Jurkat, Clone E6-1 (cell line): ENCODE measurements around the gene TRIP10.

Experiments used
- DNase-seq: peaks from one replicate; pipeline ENCODE4 v3.0.0-alpha.2; 2011; ENCODE audit warnings: low read depth, low spot score
- H3K4me3 ChIP-seq: 2 replicates; pipeline ENCODE4 v1.5.1; 2011; ENCODE audit warnings: mild to moderate bottlenecking, low read length, control low read depth, moderate library complexity

TRIP10 gene

DNA sequence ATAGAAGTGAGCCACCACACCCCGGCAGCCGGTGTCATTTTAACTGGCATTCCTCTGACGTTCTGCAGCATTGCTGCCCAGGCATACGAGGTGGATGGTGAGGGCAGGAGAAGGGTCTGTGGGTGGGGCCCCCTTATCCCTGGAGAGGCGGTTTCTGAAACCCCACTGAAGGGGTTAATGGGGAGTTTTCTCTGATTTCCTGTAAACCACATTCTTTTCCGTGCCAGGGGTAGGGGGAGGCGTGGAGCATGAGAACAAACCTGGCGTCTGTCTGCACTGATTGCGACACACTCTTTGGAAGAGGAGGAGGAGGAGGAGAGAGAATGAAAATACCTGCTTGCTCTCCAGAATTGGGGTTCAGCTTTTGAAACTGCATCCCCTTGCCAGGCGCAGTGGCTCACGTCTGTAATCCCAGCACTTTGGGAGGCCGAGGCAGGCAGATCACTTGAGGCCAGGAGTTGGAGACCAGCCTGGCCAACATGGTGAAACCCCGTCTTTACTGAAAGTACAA is 16.3 kb upstream of the TRIP10 start:
- no peak for DNase-seq
- H3K4me3 ChIP-seq = no peak overlapping the region

DNA sequence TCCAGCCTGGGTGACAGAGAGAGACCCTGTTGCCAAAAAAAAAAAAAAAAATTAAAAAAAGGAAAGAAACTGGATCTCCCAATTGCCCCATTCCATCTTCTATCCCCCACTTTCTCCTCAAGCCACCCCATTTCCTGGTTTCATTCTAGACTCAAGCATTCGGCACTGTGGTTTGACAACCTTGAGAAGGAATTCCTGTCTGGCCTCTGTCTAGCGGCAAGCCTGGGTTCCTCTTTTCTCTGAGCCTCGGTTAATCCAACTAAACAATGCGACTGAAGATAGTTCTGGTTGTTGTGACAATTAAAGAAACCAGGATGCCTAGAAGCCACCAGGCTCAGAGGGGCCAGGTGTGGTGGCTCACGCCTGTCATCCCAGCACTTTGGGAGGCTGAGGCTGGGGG is 15.7 kb upstream of the TRIP10 start:
- H3K4me3 ChIP-seq = no peak overlapping the region
- DNase-seq = no peak

DNA sequence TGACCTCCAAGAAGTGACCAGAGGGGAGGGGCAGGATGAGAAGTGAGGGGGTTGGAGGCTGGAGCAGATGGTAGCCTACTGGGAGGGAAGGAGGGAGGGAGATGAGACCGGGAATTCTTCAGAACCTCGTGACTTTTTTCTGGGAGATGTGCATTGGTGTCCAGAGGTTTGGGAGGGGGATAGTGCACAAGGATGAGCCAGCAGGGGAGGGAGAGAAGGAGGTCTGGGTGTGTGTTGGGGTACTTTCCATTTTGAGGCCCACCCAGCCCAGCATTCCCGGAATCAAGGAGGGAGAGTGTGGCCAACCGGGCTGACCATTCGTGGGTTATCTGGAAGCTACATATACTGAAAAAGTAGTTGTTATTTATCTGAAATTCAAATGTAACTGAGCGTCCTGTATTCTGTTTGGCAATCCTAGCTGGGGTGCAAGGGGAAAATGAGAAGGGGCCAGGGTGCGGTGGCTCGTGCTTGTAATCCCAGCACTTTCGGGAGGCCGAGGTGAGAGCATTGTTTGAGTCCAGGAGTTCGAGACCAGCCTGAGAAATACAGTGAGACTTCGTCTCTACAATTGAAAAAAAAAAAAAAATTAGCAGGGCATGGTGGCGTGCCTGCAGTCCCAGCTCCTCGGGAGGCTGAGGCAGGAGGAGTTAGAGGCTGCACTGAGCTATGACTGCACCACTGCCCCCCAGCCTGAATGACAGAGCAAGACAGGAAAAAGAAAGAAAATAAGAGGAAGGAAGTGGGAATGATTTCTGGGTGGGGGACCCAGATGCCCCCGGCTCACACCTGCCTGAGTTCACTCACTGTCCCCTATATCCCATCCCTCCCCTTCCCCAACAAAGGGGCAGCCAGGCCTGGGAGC is 14.6 kb upstream of the TRIP10 start:
- no peak for DNase-seq
- no peak overlapping the region for H3K4me3 ChIP-seq

DNA sequence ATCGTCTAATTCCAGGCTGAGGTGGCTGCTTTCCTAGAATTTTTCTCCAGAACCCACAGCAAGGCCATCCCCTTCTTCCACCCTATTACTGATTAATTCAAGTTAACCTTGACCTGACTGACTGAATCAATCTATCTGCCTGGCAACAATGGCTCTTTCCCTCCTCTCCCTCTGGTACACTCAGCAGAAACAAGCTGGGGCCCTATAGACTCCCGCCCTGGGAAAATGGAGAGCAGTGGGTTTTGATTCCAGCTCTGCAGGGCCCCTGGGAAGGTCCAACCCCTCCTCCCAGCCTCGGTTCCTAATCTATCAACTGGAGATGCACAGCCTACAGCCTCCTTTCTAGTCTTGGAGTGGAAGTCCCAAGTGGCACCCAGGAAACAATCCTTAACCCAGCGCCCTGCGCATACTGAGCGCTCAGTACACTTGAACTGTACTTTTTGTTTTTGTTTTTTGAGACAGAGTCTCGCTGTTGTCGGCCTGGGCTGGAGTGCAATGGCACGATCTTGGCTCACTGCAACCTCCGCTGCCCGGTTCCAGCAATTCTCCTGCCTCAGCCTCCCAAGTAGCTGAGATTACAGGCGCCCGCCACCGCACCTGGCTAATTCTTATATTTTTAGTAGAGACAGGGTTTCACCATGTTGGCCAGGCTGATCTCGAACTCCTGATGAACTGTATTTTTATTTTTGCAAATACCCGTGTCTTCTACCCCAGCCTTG is 13.8 kb upstream of the TRIP10 start:
- DNase-seq = no peak
- no peak overlapping the region for H3K4me3 ChIP-seq

DNA sequence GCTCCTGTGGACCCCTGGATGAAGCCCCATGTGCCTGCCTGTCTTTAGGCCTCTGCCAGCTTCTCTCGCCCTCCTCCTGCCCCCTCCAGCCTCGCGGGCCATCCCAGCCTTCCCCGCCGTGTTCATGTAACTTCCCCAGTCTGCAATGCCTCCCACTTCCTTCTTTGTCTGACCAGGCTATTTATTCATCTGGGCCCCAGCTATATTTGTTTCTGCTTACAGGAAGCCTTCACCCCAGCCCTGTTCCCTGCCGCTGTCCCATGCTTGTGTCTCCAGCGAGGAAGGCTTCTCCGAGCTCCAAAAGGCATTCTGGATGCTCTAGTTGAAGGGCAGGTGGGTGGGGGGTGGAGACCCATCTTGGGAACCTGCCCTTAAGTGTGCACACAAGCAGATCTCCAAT is 11.1 kb upstream of the TRIP10 start:
- no peak for DNase-seq
- no peak overlapping the region for H3K4me3 ChIP-seq

DNA sequence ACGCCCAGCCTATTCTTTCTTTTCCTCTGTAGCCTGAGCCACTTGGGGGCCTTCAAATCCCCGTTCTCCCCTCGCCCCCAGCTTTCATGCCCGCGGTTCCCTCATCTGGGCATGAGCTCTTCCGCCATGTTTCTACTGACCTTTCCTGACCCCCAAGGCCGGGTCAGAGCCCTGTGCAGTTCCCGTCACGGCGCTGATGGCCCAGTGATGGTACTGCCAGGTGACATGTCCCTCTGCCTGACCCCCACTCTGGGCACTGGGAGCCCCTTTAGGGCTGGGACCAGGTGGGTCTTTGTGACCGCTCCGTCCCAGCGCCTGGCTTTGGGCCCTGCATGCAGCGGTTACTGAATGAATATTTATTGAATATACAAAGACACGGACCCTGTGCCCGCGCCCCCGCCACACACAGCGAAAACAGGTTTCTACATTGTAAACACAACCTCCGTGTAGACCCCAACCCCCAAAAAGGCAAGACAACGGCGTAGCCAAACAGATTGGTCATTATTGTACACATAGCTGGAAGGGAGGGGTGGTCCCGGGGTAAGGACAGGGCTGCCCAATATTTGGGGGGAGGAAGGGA is 9.8 kb upstream of the TRIP10 start:
- no peak overlapping the region for H3K4me3 ChIP-seq
- DNase-seq = no peak

DNA sequence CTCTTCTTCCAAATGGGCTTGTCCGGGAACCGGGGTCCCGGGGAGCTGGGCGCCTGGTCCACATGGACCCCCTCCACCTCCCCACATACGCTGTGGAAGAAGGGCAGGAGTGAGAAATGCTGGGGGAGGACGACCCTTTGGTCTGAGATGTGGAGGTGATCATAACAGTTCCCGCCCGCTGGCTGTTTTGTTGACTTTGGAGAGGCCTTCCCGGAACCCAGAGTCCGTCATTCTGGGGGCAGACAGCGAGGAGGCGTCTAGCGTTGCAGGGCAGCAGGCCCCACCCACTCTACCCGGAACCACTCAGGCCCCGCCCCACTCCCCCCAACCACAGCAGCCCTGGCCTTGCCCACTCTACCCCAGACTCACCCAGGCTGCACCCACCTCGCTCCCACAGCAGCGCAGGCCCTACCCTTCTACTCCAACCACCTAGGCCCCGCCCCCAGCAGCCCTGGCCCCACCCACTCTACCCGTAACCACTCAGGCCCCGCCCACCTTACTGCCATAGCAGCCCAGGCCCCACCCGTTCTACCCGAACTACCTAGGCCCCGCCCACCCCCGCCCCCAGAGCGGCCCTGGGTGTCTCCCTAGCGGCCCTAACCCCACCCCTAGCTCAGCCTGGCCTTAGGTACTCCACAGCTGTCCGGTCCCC is 9.2 kb upstream of the TRIP10 start:
- DNase-seq = no peak
- H3K4me3 ChIP-seq = no peak overlapping the region

DNA sequence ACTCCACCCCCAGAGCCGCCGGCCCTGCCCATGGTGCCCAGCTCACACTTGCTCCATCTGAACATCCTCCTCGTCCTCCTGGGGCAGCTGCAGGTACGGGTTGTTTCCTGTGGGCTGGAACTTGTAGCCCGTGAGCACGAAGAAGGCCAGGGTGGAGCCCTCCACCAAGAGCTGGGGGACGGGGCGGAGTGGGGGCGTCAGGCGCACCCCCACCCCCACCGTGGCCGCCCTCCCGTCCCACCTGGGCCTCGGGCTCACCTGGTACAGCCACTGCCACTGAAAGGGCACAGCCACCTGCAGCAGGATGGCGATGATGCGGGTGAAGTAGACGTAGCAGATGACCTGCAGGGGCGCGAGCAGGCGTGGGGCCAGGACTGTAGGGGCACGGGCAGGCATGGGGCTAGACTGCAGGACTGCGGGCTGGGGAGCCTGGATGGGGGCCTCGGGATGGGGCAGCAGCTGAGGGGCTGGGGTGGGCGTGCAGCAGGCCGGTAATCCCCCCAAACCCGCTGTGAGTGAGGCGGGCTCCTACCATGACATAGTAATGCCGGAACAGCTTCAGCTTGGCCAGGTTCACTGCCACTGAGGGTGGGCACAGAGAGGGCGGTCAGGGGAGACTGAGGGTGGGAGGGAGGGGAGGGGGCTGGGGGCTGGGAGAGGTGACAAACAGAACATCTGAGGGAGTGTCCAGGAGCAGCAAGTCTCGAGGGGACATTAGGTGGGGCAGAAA is 8.4 kb upstream of the TRIP10 start:
- H3K4me3 ChIP-seq = no peak overlapping the region
- no peak for DNase-seq

DNA sequence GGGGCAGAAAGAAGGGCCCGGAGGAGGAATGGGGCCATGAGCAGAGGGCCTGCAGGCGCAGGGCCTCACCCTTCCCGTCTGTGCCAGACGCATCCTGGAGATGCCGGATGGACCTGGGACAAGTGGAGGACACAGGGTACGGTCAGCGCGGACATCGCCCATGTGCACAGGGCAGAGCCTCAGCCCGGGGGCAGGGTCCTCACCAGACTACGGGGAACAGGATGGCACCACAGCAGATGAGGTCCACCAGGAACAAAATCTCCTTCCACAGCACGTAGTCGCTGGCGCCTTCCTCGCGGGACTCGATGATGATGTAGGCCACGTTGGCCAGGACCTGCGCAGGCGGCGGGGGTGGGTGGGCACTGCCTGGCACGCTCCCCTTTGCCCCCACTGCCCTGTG is 7.7 kb upstream of the TRIP10 start:
- DNase-seq = no peak
- no peak overlapping the region for H3K4me3 ChIP-seq

DNA sequence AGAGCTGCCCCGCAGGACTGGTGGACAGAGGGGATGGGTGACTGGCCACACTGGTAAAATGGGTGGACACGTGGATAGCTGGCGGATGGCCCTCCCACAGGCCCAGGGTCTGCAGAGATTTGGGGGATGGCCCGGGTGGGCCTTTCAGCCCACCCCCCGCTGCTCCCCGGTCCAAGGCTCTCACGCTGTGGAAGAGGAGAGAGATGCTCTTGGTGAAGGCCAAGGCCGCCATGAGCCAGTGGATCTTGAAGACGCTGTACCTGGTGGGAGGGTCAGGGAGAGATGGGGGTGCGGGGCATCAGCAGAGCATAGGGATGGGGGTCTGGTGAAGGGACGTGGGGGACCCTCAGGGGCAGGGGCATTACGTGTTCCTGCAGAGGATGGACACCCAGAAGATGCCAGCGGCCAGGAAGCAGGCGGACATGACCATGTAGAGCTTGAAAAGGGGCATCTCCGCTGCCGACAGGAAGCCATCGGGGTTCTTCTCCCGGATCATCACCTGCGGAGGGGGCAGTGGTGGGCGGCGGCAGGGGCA is 6.6 kb upstream of the TRIP10 start:
- DNase-seq = no peak
- no peak overlapping the region for H3K4me3 ChIP-seq

DNA sequence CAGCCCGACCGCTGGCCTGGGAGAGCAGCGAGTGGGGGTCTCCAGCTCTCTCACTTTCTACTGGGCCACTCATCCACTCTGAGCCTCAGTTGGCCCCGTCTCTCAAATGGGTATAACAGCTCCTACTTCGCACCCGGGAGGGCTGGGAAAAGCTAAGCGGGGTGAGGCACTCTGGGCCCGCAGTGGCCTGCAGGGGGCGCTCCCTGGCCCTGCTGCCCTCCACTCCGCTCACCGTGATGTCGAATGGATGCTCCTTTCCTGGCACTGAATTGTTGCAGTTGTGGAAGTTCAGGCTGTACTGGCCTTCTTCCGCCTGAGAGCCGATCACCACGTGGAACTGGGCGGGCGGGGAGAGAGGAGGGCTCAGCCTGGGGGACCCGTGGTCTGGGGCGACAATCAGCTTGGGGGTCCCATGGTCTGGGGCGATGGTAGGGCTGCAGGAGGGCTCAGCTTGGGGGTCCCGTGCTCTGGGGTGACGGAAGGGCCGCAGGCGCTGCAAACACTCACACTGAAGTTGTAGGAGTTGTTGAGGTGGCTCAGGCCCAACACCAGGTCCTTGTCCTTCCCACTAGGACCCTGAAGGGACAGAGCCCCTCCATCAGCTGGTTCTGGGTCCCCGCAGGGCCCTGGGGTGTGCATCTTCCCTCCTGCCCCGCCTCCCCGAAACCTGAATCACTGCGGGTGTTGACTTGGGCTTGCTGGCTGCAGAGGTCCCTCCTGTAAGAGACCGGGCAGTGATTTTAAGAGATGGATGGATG is 6.0 kb upstream of the TRIP10 start:
- no peak overlapping the region for H3K4me3 ChIP-seq
- DNase-seq = no peak

DNA sequence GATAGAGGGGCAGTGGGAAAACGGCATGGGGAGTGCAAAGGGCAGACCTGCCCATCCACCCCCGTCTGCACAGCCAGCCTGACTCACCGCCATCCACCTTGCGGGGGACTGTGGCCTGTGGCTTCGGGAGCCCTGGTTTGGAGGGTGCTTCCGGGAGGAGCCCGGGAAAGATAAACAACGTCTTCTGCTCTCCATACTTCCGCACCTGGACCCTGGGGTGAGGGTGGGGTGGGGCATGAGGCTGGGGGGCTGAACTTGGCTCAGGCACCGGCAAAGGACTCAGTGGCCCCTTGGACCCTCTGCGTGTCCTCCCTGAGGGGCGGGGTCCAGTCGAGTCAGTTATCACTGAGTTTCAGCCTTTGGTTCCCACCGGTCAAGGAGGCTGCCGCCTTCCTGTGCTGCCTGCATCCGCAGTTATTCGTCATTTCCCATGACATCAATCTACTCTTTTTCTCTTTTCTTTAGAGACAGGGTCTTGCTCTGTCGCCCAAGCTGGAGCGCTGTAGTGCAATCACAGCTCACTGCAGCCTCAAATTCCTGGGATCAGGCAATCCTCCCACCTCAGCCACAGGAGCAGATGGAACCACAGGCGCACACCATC is 5.3 kb upstream of the TRIP10 start:
- H3K4me3 ChIP-seq = no peak overlapping the region
- no peak for DNase-seq

DNA sequence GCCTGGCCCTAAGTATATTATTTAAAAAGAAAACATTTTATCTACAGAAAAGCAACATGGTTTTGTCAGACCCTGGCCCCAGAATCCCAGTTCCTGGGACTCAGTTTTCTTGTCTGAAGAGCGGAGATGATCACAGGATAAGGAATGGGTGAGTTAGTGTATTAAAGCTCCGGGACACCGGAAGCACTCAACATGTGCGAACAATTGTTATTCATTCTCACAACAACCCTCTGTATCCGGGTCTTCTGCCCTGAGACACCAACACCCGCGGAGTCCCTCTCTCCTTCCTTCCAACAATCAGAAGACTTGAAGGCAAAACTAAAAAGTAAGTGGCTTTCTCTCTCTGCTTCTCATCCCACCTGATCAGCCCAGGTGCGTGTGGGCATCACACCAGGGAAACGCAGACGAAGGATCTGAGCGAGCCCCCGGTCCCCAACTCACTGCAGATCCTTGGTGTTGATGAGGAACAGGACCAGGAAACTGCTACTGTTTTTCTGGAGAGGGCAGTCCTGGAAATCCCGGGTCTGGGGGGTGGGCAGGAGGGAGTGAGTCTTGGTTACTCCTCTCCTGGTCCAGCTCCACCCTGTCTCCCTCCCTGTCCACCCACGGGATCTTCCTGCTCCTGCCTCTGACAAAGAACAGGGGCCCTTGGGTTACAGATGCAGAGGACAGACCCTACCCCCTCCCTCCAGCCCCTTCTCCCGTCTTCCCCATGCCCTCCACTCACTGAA is 4.1 kb upstream of the TRIP10 start:
- H3K4me3 ChIP-seq = no peak overlapping the region
- DNase-seq = no peak

DNA sequence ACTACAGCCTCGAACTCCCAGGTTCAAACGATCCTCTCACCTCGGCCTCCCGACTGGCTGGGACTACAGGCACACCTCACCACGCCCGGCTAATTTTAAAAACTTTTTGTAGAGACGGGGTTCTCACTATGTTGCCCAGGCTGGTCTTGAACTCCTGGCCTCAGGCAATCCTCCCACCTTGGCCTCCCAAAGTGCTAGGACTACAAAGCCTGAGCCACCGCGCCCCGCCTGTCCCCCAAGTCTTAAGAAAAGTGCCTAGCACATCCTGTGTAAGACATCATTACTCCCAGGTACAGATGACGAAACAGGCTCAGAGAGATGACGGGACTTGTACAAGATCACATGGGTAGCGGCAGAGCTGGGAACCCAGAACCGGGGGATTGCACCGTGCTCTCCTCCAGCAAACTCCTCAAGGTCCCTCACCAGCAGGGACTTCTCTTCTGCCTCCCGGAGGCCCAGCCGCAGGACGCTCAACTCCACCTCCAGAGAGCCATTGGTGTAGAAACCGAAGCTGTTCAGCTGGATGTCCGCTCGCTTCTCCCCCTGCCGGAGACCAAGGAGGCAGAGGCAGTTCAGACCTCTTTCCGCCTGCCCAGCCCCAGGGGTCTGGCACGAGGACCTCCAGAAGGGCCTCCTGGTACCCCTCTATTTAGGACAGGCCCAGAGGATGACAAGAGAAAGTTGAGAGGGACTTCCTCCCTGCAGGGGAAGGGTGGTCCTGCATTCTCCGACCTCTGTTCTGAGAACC is 3.1 kb upstream of the TRIP10 start:
- DNase-seq = peak; percentile 66
- H3K4me3 ChIP-seq = peak overlapping the region; percentile 91

DNA sequence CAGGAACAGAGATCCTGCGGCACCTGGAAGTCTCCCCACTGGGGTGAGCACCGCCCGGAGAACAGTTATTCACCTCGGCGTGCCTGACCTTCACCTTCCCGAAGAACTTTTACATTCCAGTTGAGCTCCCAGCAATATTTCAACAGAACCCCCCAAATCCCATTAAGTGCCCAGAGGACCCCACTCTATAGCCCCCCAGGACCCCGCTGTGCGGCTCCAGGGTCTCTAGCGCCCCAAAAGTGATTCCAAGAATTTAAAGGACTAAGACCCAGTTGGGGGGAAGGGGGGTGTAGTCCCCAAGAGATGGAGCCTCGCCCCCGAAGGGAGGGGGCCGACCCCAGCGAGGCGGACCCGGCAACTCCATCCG is 2.6 kb upstream of the TRIP10 start:
- DNase-seq = no peak
- H3K4me3 ChIP-seq = peak overlapping the region; percentile 91

DNA sequence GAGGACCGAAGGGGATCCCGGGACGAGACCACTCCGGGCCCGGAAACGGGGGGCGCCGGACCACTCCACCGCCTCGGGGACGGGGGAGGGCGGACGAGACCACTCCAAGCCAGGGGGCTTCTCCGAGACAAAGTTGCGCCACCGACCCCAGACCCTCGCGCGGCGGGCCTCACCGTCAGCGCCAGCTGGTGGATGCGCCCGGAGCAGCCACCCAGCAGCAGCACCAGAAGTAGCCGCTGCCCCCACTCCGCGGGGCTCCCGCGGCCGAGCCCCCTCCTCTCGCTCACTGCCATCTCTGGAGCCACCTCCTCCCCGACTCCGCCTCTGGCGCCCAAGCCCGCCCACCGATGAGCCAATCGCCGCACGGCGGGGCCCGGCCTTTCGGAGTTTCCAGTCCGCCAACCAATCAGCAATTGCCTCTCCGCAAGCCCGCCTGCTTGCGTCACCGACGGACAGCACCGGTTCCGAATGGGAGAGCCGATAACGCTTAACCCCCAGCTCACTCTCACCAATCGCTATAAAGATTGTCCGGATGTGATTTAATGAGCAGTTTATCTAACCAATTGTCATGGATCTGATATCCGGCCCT is 2.1 kb upstream of the TRIP10 start, which contains the start of gene GPR108:
GPR108 (minus strand) TSS at position 297 of the 589 bp plus-strand sequence; CDS start at position 293, 4 bp downstream.
- H3K4me3 ChIP-seq = peak within 1 kb of the TSS; percentile 91
- DNase-seq = peak; percentile 100
